Lung (tissue), 12 donors: ENCODE measurements around the gene NR6A1. TPM values are rescaled to one million over a fixed set of nuclear protein-coding genes. Genes with fewer than 3 reads are reported as not detected.
A peak's percentile ranks its signal among the peaks of the same experiment; 100 is the strongest.

Experiments used
- ATAC-seq: fragments of 200-7000 bp; cut with Tn5 transposase; one replicate; pipeline ENCODE4 v1.9.1; 2020; ENCODE audit warnings: moderate number of reproducible peaks; ENCODE audit not compliant: insufficient read depth, low FRiP score
- DNase-seq, 3 donors: peaks; one replicate each; pipeline ENCODE4 v3.0.0-alpha.2; 2013 to 2017
- H3K27ac ChIP-seq, 2 donors: one replicate each; pipeline ENCODE4 v1.5.1; 2013; ENCODE audit warnings: mild to moderate bottlenecking in 2 of 2, moderate library complexity in 2 of 2, control low read depth in 1 of 2, inconsistent platforms in 1 of 2, low read depth in 1 of 2, low read length in 1 of 2
- H3K27me3 ChIP-seq, 3 donors: one replicate each; pipeline ENCODE4 v1.5.1; 2013; ENCODE audit warnings: low read length in 2 of 3; ENCODE audit not compliant: control insufficient read depth in 3 of 3, insufficient read depth in 3 of 3
- H3K36me3 ChIP-seq, 4 donors: one replicate each; pipeline ENCODE4 v1.5.1; 2013; ENCODE audit warnings: low read length in 4 of 4, mild to moderate bottlenecking in 1 of 4, moderate library complexity in 1 of 4; ENCODE audit not compliant: control insufficient read depth in 4 of 4, insufficient read depth in 4 of 4
- H3K4me1 ChIP-seq, 5 donors: one replicate each; pipeline ENCODE4 v1.5.1; 2013; ENCODE audit warnings: low read length in 5 of 5, mild to moderate bottlenecking in 2 of 5, moderate library complexity in 1 of 5; ENCODE audit not compliant: control insufficient read depth in 5 of 5, insufficient read depth in 5 of 5
- H3K4me3 ChIP-seq: one replicate; pipeline ENCODE4 v1.5.1; 2013; ENCODE audit warnings: mild to moderate bottlenecking, control low read depth, moderate library complexity
- H3K9ac ChIP-seq, 2 donors: one replicate each; pipeline ENCODE4 v1.5.1; 2013; ENCODE audit warnings: low read length in 2 of 2, control low read depth in 1 of 2; ENCODE audit not compliant: insufficient read depth in 1 of 2
- H3K9me3 ChIP-seq, 4 donors: one replicate each; pipeline ENCODE4 v1.5.1; 2013; ENCODE audit warnings: low read length in 3 of 4, mild to moderate bottlenecking in 1 of 4, moderate library complexity in 1 of 4; ENCODE audit not compliant: control insufficient read depth in 4 of 4, insufficient read depth in 3 of 4
- WGBS, 2 donors: extraction: QIAGEN DNeasy Blood & Tissue Kit; methylation state at CpG; one replicate each; pipeline ENCODE4 v1.1.7; 2013; 5-methylcytosine and 5-hydroxymethylcytosine counted together
- polyA plus RNA-seq, 2 donors: library from polyadenylated mRNA; stranded (reverse); fragments of 200-250 nt; gene quantifications; one replicate each; pipeline ENCODE4 v1.2.1, GENCODE V29; 2013
- total RNA-seq, 2 donors: library from RNA; depleted of rRNA in 1 of 2; stranded (reverse); fragments of >200 nt in 1 of 2; gene quantifications; one replicate each; pipeline ENCODE4 v1.2.1, GENCODE V29; 2014 to 2021
- TF ChIP-seq, protein P1 (sequence below): IDR thresholded peaks from 2 replicates; pipeline ENCODE4 v1.5.1; 2012; ENCODE audit warnings: mild to moderate bottlenecking; ENCODE audit errors: control extremely low read depth, extremely low read depth
- donor health status: control.
- donor health status: control.
- donor health status: Bipolar disorder and iron deficiency.
- donor health status: healthy.
- donor health status: DM: yes; HTN: yes; CAD: no.

NR6A1 gene
- total and polyA plus RNA-seq, 4 donors, result 0.94 to 4.0 (median 2.4) TPM

GRCh38 chr9:124809211-124809610 is 38.1 kb upstream of the NR6A1 start:
- H3K27ac ChIP-seq, result no peak overlapping the region
- peaks cover 0 to 13% (median 4%) of the 10 kb centered on the region in 4 donors for H3K36me3 ChIP-seq
- 94 to 95% methylated on average over 6 of the region's 6 CpGs for WGBS, 2 donors
- no peak overlapping the region for H3K9ac ChIP-seq
- no peak overlapping the region for H3K4me3 ChIP-seq
- H3K27me3 ChIP-seq, result no peaks in the 10 kb centered on the region
- TF ChIP-seq, protein P1, sequence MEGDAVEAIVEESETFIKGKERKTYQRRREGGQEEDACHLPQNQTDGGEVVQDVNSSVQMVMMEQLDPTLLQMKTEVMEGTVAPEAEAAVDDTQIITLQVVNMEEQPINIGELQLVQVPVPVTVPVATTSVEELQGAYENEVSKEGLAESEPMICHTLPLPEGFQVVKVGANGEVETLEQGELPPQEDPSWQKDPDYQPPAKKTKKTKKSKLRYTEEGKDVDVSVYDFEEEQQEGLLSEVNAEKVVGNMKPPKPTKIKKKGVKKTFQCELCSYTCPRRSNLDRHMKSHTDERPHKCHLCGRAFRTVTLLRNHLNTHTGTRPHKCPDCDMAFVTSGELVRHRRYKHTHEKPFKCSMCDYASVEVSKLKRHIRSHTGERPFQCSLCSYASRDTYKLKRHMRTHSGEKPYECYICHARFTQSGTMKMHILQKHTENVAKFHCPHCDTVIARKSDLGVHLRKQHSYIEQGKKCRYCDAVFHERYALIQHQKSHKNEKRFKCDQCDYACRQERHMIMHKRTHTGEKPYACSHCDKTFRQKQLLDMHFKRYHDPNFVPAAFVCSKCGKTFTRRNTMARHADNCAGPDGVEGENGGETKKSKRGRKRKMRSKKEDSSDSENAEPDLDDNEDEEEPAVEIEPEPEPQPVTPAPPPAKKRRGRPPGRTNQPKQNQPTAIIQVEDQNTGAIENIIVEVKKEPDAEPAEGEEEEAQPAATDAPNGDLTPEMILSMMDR, result no peak
- DNase-seq, result no peak
- H3K9me3 ChIP-seq, result no peaks in the 10 kb centered on the region
- H3K4me1 ChIP-seq, result peaks cover 0 to 19% (median 12%) of the 10 kb centered on the region in 5 donors
- ATAC-seq, result no peak

GRCh38 chr9:124808246-124808956 is 37.3 kb upstream of the NR6A1 start:
- Histone ChIP-seq H3K9ac (no peak overlapping the region), H3K27me3 (no peaks in the 10 kb centered on the region), H3K4me1 (peaks cover 0 to 19% (median 12%) of the 10 kb centered on the region in 5 donors), H3K36me3 (peaks cover 0 to 13% (median 4%) of the 10 kb centered on the region in 4 donors), H3K9me3 (no peaks in the 10 kb centered on the region), H3K27ac (no peak overlapping the region), H3K4me3 (no peak overlapping the region)
- 91 to 96% methylated on average over 12 of the region's 12 CpGs for WGBS, 2 donors
- ATAC-seq (no peak), DNase-seq (no peak)
- TF ChIP-seq, protein P1, result no peak

GRCh38 chr9:124805186-124805585 is 34.1 kb upstream of the NR6A1 start:
- no peak overlapping the region for H3K9ac ChIP-seq
- no peak overlapping the region for H3K4me3 ChIP-seq
- ATAC-seq, result no peak
- TF ChIP-seq, protein P1, result no peak
- DNase-seq, result peak; percentile 91 to 97 (median 97)
- H3K27me3 ChIP-seq, result no peaks in the 10 kb centered on the region
- no peak overlapping the region for H3K27ac ChIP-seq
- H3K36me3 ChIP-seq, result peaks cover 0 to 8% (median 1%) of the 10 kb centered on the region in 4 donors
- H3K9me3 ChIP-seq, result no peaks in the 10 kb centered on the region
- peaks cover 3 to 37% (median 11%) of the 10 kb centered on the region in 5 donors for H3K4me1 ChIP-seq
- 66 to 67% methylated on average over 4 of the region's 4 CpGs for WGBS, 2 donors
